Loucy (cell line): Measurements from ENCODE around the gene COL6A1.

Experiments used
- H2AFZ ChIP-seq: fragments of 200-600 bp; sonication (generic); 2 replicates; pipeline ENCODE4 v1.6.0; 2016; ENCODE audit warnings: antibody characterized with exemption, mild to moderate bottlenecking, low read length, moderate library complexity
- H3F3A ChIP-seq: fragments of 200-600 bp; 2 replicates; pipeline ENCODE4 v1.6.0; 2016; ENCODE audit warnings: antibody characterized with exemption, low read depth, mild to moderate bottlenecking
- H3K27me3 ChIP-seq: fragments of 200-600 bp; sonication (generic); 2 replicates; pipeline ENCODE4 v1.6.1; 2014; ENCODE audit warnings: low read length, mild to moderate bottlenecking; ENCODE audit not compliant: insufficient read depth, poor library complexity, severe bottlenecking
- H3K36me3 ChIP-seq: fragments of 200-600 bp; sonication (generic); 2 replicates; pipeline ENCODE4 v1.6.1; 2016; ENCODE audit warnings: low read length; ENCODE audit not compliant: insufficient read depth
- H3K4me1 ChIP-seq: fragments of 200-600 bp; sonication (generic); 2 replicates; pipeline ENCODE4 v1.5.1; 2014; ENCODE audit warnings: low read length, mild to moderate bottlenecking; ENCODE audit not compliant: insufficient read depth, poor library complexity, severe bottlenecking
- H3K4me2 ChIP-seq: fragments of 200-600 bp; sonication (generic); 2 replicates; pipeline ENCODE4 v1.6.0; 2014; ENCODE audit warnings: antibody characterized with exemption, low read length, low read depth, mild to moderate bottlenecking; ENCODE audit not compliant: poor library complexity, severe bottlenecking
- H3K4me3 ChIP-seq: fragments of 200-600 bp; sonication (generic); 2 replicates; pipeline ENCODE4 v1.5.1; 2014; ENCODE audit warnings: low read length, mild to moderate bottlenecking, mixed read lengths; ENCODE audit not compliant: poor library complexity, severe bottlenecking
- H3K79me2 ChIP-seq: fragments of 200-600 bp; sonication (generic); 2 replicates; pipeline ENCODE4 v1.6.1; 2014; ENCODE audit warnings: low read length; ENCODE audit not compliant: insufficient read depth
- H3K9ac ChIP-seq: fragments of 200-600 bp; sonication (generic); 2 replicates; pipeline ENCODE4 v1.6.0; 2014; ENCODE audit warnings: mild to moderate bottlenecking, low read depth, low read length, moderate library complexity; ENCODE audit not compliant: poor library complexity, severe bottlenecking
- H3K9me2 ChIP-seq: fragments of 200-600 bp; sonication (generic); replicated peaks from 2 replicates; pipeline ENCODE4 v1.6.1; 2016; ENCODE audit warnings: low read depth, low read length, mixed read lengths
- H3K9me3 ChIP-seq: fragments of 200-600 bp; sonication (generic); 2 replicates; pipeline ENCODE4 v1.6.1; 2014; ENCODE audit warnings: mild to moderate bottlenecking, antibody characterized with exemption, low read length, low read depth; ENCODE audit not compliant: insufficient read depth
- H4K20me1 ChIP-seq: fragments of 200-600 bp; sonication (generic); 2 replicates; pipeline ENCODE4 v1.6.0; 2014; ENCODE audit warnings: antibody characterized with exemption, low read length, mild to moderate bottlenecking; ENCODE audit not compliant: insufficient read depth, poor library complexity, severe bottlenecking
- EZH2phosphoT487 ChIP-seq: fragments of 200-600 bp; IDR thresholded peaks from 2 replicates; pipeline ENCODE4 v1.6.1; 2018; ENCODE audit warnings: antibody characterized with exemption, mild to moderate bottlenecking, moderate library complexity, borderline replicate concordance
- TF ChIP-seq, protein P1 (sequence below): fragments of 200-600 bp; sonication (generic); conservative IDR thresholded peaks from 2 replicates; pipeline ENCODE4 v1.5.1; 2014; ENCODE audit warnings: mild to moderate bottlenecking, antibody characterized with exemption, low read length

COL6A1 gene

DNA sequence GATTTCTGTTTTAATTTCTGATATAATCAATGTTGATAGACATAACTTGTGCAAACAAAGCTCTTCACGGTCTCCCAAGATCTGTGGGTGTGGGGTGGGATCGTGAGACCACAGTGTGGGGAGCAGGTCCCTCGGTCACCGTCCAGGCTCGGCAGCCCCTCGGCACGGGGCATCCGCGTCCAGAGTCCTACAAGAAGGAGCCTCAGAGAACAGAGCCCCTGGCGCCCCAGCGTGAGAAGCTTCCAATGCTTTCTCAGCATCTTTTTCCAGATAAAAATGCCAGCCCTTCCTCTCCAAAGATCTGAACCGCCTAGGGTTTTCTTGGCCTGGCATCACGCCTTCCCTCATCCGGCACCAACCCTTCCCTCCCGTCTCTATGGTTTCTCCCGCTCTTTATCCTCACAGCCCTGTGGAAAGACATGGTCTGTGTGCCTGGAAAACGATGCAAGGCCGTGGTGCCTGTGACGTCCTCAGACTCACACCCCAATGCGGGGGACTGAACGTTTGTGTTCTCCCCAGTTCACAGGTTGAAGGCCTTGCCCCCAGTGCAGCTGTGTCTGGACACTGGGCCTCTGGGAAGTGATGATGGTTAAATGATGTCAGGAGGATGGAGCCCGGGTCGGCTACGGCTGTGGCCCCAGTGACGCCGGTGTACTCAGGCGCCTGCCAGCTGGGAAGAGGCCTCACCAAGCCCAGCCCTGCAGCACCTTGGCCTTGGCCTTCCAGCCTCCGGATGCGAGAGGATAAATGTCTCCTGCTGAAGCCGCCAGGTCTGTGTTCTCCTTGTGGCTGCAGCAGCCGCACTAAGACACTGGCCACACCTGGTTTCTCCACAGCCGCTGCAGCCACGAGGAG lies 70.5 kb downstream of the COL6A1 start:
- Histone ChIP-seq H3K9me2 (no peaks in the 10 kb centered on the region), H3K79me2 (no peaks in the 10 kb centered on the region), H3K27me3 (no peaks in the 10 kb centered on the region), H3K9me3 (peaks cover 4% of the 10 kb centered on the region; the same call in 1 of the 2 replicates), H3F3A (no peaks in the 10 kb centered on the region), H3K4me1 (peaks cover 3% of the 10 kb centered on the region), H3K36me3 (no peaks in the 10 kb centered on the region), H3K9ac (no peak overlapping the region), H3K4me3 (no peak overlapping the region), H2AFZ (no peak overlapping the region), H4K20me1 (no peaks in the 10 kb centered on the region), H3K4me2 (no peak overlapping the region)
- no peak for TF ChIP-seq EZH2phosphoT487
- TF ChIP-seq, protein P1, sequence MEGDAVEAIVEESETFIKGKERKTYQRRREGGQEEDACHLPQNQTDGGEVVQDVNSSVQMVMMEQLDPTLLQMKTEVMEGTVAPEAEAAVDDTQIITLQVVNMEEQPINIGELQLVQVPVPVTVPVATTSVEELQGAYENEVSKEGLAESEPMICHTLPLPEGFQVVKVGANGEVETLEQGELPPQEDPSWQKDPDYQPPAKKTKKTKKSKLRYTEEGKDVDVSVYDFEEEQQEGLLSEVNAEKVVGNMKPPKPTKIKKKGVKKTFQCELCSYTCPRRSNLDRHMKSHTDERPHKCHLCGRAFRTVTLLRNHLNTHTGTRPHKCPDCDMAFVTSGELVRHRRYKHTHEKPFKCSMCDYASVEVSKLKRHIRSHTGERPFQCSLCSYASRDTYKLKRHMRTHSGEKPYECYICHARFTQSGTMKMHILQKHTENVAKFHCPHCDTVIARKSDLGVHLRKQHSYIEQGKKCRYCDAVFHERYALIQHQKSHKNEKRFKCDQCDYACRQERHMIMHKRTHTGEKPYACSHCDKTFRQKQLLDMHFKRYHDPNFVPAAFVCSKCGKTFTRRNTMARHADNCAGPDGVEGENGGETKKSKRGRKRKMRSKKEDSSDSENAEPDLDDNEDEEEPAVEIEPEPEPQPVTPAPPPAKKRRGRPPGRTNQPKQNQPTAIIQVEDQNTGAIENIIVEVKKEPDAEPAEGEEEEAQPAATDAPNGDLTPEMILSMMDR: no peak

DNA sequence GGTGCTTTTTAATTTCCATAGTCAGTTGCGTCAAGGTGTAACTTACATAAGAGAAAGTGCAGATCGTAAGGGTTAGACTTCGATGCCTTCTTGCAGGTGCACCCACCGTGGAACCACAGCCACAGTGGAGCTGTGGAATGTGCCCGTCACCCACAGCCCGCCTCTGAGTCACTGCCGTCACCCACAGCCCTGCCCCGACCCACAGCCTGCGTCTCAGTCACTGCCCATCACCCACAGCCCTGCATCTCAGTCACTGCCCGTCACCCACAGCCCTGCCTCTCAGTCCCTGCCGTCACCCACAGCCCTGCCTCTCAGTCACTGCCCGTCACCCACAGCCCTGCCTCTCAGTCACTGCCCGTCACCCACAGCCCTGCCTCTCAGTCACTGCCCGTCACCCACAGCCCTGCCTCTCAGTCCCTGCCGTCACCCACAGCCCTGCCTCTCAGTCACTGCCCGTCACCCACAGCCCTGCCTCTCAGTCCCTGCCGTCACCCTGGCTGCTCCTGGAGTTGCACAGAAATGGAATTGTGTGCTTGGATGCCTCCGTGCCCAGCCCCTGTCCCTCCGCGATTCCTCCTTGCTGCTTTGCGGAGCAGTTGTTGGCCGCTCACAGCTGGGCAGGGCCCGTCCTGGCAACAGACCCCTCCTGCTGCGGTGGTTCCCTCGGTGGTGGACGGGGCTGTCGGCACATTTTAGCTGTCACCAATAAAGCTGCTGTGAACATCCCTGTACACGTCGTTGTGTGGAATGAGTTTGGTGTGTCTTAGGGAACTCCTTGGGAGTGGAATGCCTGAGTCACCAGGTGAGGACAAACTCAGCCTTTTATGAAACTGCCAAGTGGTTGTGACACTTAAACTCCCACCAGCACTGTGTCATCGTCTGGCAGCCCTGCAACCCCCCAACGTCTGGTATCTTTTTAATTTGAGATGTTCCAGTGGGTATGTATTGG lies 71.4 kb downstream of the COL6A1 start:
- no peak overlapping the region for H2AFZ ChIP-seq
- H3K4me3 ChIP-seq: no peak overlapping the region
- H3K4me1 ChIP-seq: peaks cover 12% of the 10 kb centered on the region
- no peaks in the 10 kb centered on the region for H3K27me3 ChIP-seq
- H4K20me1 ChIP-seq: no peaks in the 10 kb centered on the region
- no peaks in the 10 kb centered on the region for H3K79me2 ChIP-seq
- TF ChIP-seq EZH2phosphoT487: no peak
- TF ChIP-seq, protein P1: no peak
- no peaks in the 10 kb centered on the region for H3K9me2 ChIP-seq
- no peak overlapping the region for H3K9ac ChIP-seq
- peaks cover 4% of the 10 kb centered on the region; the same call in 1 of the 2 replicates for H3K9me3 ChIP-seq
- no peaks in the 10 kb centered on the region for H3K36me3 ChIP-seq
- H3K4me2 ChIP-seq: no peak overlapping the region
- no peaks in the 10 kb centered on the region for H3F3A ChIP-seq

DNA sequence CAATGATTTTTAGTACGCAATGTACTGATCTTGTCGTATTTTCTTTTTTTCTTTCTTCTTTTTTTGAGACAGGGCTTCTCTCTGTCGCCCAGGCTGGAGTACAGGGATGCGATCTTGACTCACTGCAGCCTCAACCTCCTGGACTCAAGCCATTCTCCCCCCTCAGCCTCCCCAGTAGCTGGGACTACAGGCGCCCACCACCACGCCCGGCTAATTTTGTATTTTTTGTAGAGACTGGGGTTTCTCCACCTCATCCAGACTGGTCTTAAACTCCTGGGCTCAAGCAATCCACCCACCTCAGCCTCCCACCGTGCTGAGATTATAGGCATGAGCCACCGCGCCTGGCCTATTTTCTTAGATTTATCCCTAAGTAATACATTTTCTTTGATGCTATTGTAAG lies 72.5 kb downstream of the COL6A1 start:
- no peak overlapping the region for H3K9ac ChIP-seq

More for the DNA sequence above, 72.5 kb downstream of the COL6A1 start:
- H3K36me3 ChIP-seq: no peaks in the 10 kb centered on the region
- H3F3A ChIP-seq: no peaks in the 10 kb centered on the region
- H3K27me3 ChIP-seq: no peaks in the 10 kb centered on the region
- H3K79me2 ChIP-seq: no peaks in the 10 kb centered on the region
- H3K4me1 ChIP-seq: peaks cover 15% of the 10 kb centered on the region
- H3K4me2 ChIP-seq: no peak overlapping the region
- H4K20me1 ChIP-seq: no peaks in the 10 kb centered on the region
- peaks cover 4% of the 10 kb centered on the region; the same call in 1 of the 2 replicates for H3K9me3 ChIP-seq
- H2AFZ ChIP-seq: no peak overlapping the region
- no peaks in the 10 kb centered on the region for H3K9me2 ChIP-seq
- H3K4me3 ChIP-seq: no peak overlapping the region
- no peak for TF ChIP-seq EZH2phosphoT487
- TF ChIP-seq, protein P1: no peak
